GM12875 (cell line): Measurements from ENCODE around the gene CTNNA3.

ENCODE experiments used
- H3K4me3 ChIP-seq: one replicate; pipeline ENCODE4 v1.5.1; 2011; ENCODE audit warnings: low read depth, low read length, control low read depth
- CTCF ChIP-seq: IDR thresholded peaks from 2 replicates; pipeline ENCODE4 v1.5.1; 2011; ENCODE audit warnings: low read depth, mild to moderate bottlenecking, control low read depth, inconsistent platforms, low read length, moderate library complexity, borderline replicate concordance; ENCODE audit not compliant: insufficient read depth

CTNNA3 gene

GRCh38 chr10:66951896-66952295 lies 744.1 kb downstream of the CTNNA3 start:
- H3K4me3 ChIP-seq: no peak overlapping the region
- no peak for TF ChIP-seq CTCF

GRCh38 chr10:66943590-66943989 lies 752.4 kb downstream of the CTNNA3 start:
- no peak for TF ChIP-seq CTCF
- no peak overlapping the region for H3K4me3 ChIP-seq

- no peak for TF ChIP-seq CTCF
- H3K4me3 ChIP-seq: no peak overlapping the region
These were observed 753.6 kb downstream of the CTNNA3 start for GRCh38 chr10:66942407-66942806.

GRCh38 chr10:66941491-66941890 lies 754.5 kb downstream of the CTNNA3 start:
- TF ChIP-seq CTCF: no peak
- H3K4me3 ChIP-seq: no peak overlapping the region

GRCh38 chr10:66940965-66941364 lies 755.0 kb downstream of the CTNNA3 start:
- TF ChIP-seq CTCF: no peak

GRCh38 chr10:66934711-66935110 lies 761.3 kb downstream of the CTNNA3 start:
- TF ChIP-seq CTCF: no peak
- H3K4me3 ChIP-seq: no peak overlapping the region

More at GRCh38 chr10:66940965-66941364, 755.0 kb downstream of the CTNNA3 start:
- H3K4me3 ChIP-seq: no peak overlapping the region

GRCh38 chr10:66931949-66932343 lies 764.0 kb downstream of the CTNNA3 start:
- TF ChIP-seq CTCF: no peak
- no peak overlapping the region for H3K4me3 ChIP-seq
